ENCODE results near the gene MTG1.
"Not testable (repeated sequence)": the region's sequence is repeated elsewhere in the genome, so short reads cannot be mapped to it uniquely, and the experiment has no call there.

The MTG1 gene

DNA sequence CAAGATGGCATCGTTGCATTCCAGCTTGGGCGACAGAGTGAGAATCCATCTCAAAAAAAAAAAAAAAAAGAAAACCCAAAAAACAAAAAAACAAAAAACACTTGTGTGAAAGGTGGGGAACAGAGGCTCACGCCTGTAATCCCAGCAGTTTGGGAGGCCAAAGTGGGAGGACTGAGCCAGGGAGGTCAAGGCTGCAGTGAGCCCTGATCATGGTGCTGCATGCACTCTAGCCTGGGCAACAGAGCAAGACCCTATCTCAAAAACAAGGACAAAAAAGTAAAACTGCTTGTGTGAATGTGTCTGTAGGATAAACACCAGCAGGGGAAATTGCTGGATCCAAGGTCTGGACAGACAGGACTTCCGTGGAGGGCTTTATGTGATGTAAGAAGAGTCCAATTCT lies 10.4 kb upstream of the MTG1 start:
- H3K27ac ChIP-seq = no peak overlapping the region
- ChIA-PET CTCF (no interaction called here), POLR2A (ENCODE audit: low non-redundant PET) (no interaction called here)
- no peak for TF ChIP-seq CTCF (conservative IDR thresholded peaks at IDR 0.05; ENCODE audit: low read depth)
- no peak for DNase-seq (ENCODE audit: low spot score)

DNA sequence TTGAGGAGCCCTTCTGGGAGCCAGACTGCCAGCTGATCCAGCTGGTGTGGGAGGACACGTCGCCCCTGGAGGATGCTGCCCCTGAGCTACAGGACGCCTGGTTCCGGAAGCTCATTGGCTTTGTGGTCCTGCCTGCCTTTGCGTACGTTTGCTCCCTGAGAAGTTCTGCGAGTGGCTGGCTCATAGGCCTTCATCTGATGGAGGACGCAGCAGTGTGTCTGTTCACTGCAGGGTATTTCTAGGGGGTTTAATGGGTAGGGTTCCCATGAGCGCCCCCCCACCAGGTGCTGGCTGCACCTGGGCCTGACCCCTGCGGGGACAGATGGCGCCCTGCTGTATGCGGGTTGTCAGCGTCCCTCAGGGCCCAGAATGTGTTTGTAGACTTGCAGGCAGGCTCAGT lies 9.9 kb upstream of the MTG1 start:
- ChIA-PET POLR2A (ENCODE audit: low non-redundant PET) (no interaction called here), CTCF (no interaction called here)
- TF ChIP-seq CTCF (conservative IDR thresholded peaks at IDR 0.05; ENCODE audit: low read depth) = no peak
- H3K27ac ChIP-seq = no peak overlapping the region
- no peak for DNase-seq (ENCODE audit: low spot score)

DNA sequence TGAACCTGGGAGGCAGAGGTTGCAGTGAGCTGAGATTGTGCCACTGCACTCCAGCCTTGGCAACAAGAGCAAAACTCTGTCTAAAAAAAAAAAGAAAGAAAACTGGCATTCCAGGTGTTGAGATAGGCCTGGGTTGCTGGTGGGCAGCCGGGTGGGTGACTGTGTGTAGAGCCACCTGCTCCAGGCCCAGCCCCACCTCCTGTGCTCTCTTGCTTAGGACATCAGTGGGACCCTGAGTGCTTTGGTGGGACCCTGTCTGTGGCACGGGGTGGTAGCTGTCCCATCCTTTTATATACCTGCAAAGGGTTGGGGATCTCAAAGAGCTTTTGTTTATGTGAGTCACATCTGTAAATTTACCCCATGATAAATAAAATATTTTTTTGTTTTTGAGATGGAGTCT lies 8.7 kb upstream of the MTG1 start:
- POLR2A ChIA-PET (ENCODE audit: low non-redundant PET) = no interaction called here
- TF ChIP-seq CTCF (conservative IDR thresholded peaks at IDR 0.05; ENCODE audit: low read depth) = no peak
- CTCF ChIA-PET = no interaction called here
- H3K27ac ChIP-seq = no peak overlapping the region
- DNase-seq (ENCODE audit: low spot score) = no peak

DNA sequence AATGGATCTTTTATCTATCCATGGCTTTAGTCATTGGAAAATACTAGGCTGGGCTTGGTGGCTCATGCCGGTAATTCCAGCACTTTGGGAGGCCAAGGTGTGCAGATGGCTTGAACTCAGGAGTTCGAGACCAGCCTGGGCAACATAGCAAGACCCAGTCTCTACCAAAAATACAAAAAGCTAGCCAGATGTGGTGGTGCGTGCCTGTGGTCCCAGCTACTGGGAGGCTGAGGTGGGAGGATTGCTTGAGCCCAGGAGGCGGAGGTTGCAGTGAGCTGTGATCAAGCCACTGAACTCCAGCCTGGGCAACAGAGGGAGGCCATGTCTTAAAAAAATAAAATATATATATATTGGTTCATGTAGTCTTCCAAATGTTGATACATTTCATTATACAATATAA lies 7.0 kb upstream of the MTG1 start:
- POLR2A ChIA-PET (ENCODE audit: low non-redundant PET); DNase-seq (ENCODE audit: low spot score); CTCF ChIA-PET; H3K27ac ChIP-seq: not testable (repeated sequence)

DNA sequence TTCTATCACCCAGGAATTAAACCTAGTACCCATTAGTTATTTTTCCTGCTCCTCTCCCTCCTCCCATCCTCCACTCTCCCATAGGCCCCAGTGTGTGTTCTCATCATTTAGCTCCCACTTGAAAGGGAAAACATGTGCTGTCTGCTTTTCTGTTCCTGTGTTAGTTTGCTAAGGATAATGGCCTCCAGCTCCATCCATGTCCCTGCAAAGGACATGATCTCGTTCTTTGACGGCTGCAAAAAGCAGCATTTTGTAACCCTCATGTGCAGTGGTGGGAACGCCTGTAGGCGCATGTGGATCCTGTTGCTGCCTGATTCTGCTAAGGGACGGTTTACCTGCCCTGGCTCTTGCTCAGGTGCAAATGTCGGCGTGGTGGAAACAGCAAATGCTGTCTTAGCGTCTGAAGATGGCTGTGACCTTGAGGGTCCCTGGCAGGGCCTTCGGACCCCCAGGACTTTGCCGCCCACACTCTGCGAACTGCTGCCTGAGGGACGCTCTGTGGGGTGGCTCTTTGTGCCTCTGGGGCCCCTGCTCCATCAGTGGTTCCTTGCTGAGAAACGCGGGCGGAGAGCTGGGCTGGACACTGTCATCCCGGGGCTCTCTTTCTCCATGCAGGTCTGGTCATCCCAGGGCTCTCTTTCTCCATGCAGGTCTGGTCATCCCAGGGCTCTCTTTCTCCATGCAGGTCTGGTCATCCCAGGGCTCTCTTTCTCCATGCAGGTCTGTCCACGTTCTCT lies 5.6 kb upstream of the MTG1 start:
- ChIA-PET POLR2A (ENCODE audit: low non-redundant PET) (no interaction called here), CTCF (interaction anchor here (0.6 kb wide), 1 partner anchor 93 kb away, joined by 4 read pairs; no protein-coding TSS in a partner anchor)
- TF ChIP-seq CTCF (conservative IDR thresholded peaks at IDR 0.05; ENCODE audit: low read depth) = no peak
- no peak for DNase-seq (ENCODE audit: low spot score)
- no peak overlapping the region for H3K27ac ChIP-seq

GRCh38 chr10:133388973-133389818 lies 4.8 kb upstream of the MTG1 start:
- H3K27ac ChIP-seq = peak overlapping the region; percentile 6; the same call in 1 of the 2 replicates
- TF ChIP-seq CTCF (conservative IDR thresholded peaks at IDR 0.05; ENCODE audit: low read depth) = no peak
- POLR2A ChIA-PET (ENCODE audit: low non-redundant PET) = no interaction called here
- no peak for DNase-seq (ENCODE audit: low spot score)
- CTCF ChIA-PET = no interaction called here

Measured in RWPE1 (cell line).